Measurements from ENCODE around the gene KRT38.

Gene KRT38

DNA sequence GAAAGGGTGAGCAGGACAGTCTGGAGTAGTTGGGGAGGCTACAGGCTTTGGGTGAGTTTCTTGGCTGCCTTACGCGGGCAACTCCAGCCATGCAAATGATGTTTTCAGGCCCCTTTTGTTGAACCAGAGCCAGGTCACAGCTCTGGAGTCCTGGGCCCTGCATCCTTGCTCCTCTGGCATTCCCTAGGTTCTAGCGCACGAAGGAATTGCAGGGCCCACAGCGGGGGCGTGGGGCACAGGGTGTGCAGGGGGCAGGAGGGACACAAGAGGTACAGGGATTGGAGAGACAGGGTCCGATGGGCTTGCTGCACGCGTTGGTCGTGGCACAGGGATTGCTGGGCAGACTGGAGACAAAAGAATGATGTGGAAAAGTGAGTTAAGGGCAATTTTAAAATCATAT, 47.0 kb downstream of the KRT38 start:
- DNase-seq, result no peak

DNA sequence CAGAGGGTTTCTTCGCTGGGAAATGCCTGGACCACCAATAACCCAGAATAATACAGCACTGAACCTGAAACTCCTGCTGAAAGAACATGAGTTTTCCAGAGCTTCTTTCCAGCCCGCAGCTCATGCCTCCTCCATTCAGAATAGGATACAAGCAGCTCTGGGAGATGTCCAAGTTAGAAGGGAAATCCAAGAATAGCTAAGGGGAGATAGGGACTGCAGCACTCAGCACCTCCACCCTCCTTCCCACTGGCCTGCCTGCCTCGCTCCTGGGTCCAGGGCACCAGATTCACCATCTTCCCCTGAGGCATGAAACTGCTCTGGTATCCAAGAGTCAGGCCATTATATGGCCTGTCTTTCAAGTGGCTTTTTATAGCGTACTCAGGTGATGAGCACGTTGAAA, 47.5 kb downstream of the KRT38 start:
- no peak for DNase-seq

DNA sequence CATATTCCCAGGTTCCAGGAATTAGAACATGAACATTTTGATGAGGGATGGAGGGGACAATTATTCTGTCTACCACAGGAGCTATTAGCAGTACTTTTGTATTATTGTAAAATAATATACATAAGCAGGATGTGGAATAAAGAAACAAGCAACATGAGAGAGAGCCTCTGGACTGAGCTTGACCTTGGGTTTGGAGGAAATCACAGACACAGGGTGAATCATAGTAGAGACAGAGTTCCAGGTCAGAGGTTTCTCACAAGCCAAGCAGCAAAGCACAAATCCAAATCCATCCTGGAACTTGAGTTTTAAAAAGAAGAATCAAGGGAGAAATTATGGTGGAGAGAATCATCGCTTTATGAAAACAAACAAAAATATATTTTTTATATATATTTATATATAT, 48.5 kb downstream of the KRT38 start:
- DNase-seq, result no peak

DNA sequence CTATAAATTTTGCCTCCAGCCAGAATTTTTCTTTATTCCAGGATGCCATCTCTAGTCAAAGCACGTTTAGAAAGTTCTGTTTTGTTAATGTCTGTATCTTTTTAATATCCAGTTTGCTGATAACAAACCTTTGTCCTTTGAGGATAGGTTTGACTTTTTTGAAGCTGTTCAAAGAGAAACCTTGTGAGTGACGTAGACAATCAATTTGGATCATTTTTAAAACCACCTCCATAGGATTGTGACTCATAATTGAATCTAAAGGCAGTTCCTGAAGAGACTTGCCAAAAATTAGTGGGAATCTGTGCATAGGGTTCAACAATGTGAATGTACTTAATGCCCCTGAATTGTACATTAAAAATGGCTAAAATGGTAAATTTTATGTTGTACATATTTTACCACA, 49.2 kb downstream of the KRT38 start:
- DNase-seq, result no peak

DNA sequence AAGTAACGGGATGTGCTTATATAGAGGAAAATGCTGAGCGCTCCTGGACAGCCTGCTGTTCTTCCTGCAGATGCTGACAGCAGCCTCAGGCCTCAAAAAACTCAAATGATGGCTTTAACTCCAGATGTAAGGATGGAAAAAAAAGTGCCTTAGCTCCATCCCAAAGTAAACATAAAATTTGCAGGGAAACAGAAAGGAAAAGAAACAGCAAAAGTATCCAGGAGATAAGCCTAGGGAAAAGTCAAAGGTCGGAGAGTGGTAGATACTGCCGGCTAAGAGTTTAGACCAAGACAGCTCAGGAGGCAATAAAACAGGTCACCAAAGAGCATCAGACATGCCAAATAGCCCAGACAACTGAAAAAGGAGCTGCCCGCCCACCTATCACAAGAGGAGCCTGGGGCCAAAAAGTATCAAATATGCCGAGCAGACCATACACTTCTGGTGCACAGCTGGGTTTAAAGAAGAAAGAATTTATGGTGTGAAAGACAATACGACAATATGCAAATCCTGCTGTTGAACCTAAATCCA, 50.3 kb downstream of the KRT38 start:
- DNase-seq, result no peak

- no peak for DNase-seq
Observed at GRCh38 chr17:41387670-41388069, 53.1 kb downstream of the KRT38 start.

GRCh38 chr17:41386227-41386626, 54.6 kb downstream of the KRT38 start:
- DNase-seq, result no peak
